GM19397 (cell line): ENCODE results near the gene CDK15.
"Not testable (repeated sequence)": the region's sequence is repeated elsewhere in the genome, so short reads cannot be mapped to it uniquely, and the experiment has no call there.

Experiments
- ATAC-seq: cut with Tn5 transposase; IDR thresholded peaks from one replicate; pipeline ENCODE4 v1.9.1; 2021; ENCODE audit warnings: mild to moderate bottlenecking, moderate library complexity; ENCODE audit not compliant: unreplicated experiment

Gene CDK15

GRCh38 chr2:201806442-201807170 lies at the start of gene CDK15:
TSS of gene CDK15 (plus strand) at chr2:201806537. CDS start at chr2:201806665, 128 bp downstream.
- no peak for ATAC-seq

- no peak for ATAC-seq
Measured at GRCh38 chr2:201758234-201758633, 48.1 kb upstream of the CDK15 start.

GRCh38 chr2:201758873-201759272 lies 47.5 kb upstream of the CDK15 start:
- no peak for ATAC-seq

- no peak for ATAC-seq
Measured at GRCh38 chr2:201759567-201759966, 46.8 kb upstream of the CDK15 start.

- ATAC-seq = no peak
Measured at GRCh38 chr2:201761101-201761500, 45.2 kb upstream of the CDK15 start.

GRCh38 chr2:201764469-201764868 lies 41.9 kb upstream of the CDK15 start:
- not testable (repeated sequence) for ATAC-seq

- no peak for ATAC-seq
Measured at GRCh38 chr2:201765799-201766198, 40.5 kb upstream of the CDK15 start.

- no peak for ATAC-seq
Measured at GRCh38 chr2:201768918-201769317, 37.4 kb upstream of the CDK15 start.

GRCh38 chr2:201769666-201770373 lies 36.5 kb upstream of the CDK15 start:
- ATAC-seq = no peak

GRCh38 chr2:201773990-201774389 lies 32.3 kb upstream of the CDK15 start:
- no peak for ATAC-seq

GRCh38 chr2:201774546-201774945 lies 31.8 kb upstream of the CDK15 start:
- no peak for ATAC-seq

GRCh38 chr2:201775326-201775725 lies 31.0 kb upstream of the CDK15 start:
- no peak for ATAC-seq

- no peak for ATAC-seq
Measured at GRCh38 chr2:201777043-201777442, 29.3 kb upstream of the CDK15 start.

GRCh38 chr2:201777869-201778268 lies 28.5 kb upstream of the CDK15 start:
- no peak for ATAC-seq

GRCh38 chr2:201779901-201780673 lies 26.2 kb upstream of the CDK15 start:
- ATAC-seq = peak; percentile 2

- ATAC-seq = peak; percentile 93
Measured at GRCh38 chr2:201780674-201781493, 25.5 kb upstream of the CDK15 start, which contains the start of gene ALS2. TSS of gene ALS2 (minus strand) at chr2:201780933. CDS start at chr2:201768885, 12,048 bp downstream.

GRCh38 chr2:201781557-201782051 lies 24.7 kb upstream of the CDK15 start:
- no peak for ATAC-seq

- no peak for ATAC-seq
Measured at GRCh38 chr2:201784563-201784962, 21.8 kb upstream of the CDK15 start.

- ATAC-seq = no peak
Measured at GRCh38 chr2:201785135-201785534, 21.2 kb upstream of the CDK15 start.

- no peak for ATAC-seq
Measured at GRCh38 chr2:201786471-201786870, 19.9 kb upstream of the CDK15 start.
